Stimulated activated CD8-positive, alpha-beta memory T cell treated with anti-CD3 and anti-CD28 coated beads, Interleukin-15, amount 100 ng/mL, for 1 hour (primary cell): ENCODE data around the gene PRKG1.
"Not testable (repeated sequence)": the region's sequence is repeated elsewhere in the genome, so short reads cannot be mapped to it uniquely, and the experiment has no call there.

Source experiments
- DNase-seq: peaks from one replicate; pipeline ENCODE4 v3.0.0-alpha.2; 2020; ENCODE audit warnings: low read depth

PRKG1 gene

DNA sequence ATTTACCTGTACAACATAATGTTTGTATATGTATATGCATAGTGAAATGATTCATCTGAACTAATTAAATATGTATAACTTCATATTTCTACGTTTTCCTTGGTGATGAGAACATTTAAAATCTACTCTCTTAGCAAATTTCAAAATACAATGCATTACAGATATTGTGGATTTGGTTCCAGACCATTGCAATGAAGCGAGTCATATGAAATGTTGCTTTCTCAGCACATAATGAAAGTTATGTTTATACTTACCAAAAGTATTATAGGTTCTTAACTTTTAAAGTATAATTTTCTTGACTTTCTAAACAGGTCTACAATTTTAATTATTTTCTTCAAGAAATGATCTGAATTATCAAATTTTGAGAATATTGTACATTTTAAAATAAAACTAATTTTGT is 435.9 kb downstream of the PRKG1 start:
- no peak for DNase-seq

- DNase-seq, result no peak
These were observed 447.3 kb downstream of the PRKG1 start for GRCh38 chr10:51521605-51522004.

GRCh38 chr10:51522858-51523257 is 448.6 kb downstream of the PRKG1 start:
- DNase-seq, result no peak

- DNase-seq, result no peak
These were observed 449.2 kb downstream of the PRKG1 start for GRCh38 chr10:51523440-51523839.

GRCh38 chr10:51524041-51524440 is 449.8 kb downstream of the PRKG1 start:
- no peak for DNase-seq

GRCh38 chr10:51527522-51528219 is 453.4 kb downstream of the PRKG1 start:
- no peak for DNase-seq

DNA sequence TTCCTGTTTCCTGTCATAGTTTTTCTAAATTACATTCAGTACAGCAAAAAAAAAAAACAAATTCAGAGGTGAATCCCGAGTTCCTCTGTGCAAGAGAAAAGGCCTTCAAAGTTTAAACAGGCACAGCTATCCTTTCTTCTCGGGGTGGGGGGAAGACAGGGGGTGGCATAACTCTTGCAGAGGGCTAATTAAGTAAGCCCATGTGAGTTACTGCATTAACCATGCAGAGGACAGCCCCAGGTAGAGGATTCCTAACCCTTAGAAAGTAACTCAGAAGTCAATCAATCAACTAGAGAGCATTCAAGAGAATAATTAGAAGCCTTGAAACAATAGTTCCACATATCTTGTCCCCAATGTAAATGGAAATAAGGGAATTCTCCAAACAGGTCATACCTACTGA is 454.2 kb downstream of the PRKG1 start:
- no peak for DNase-seq

DNA sequence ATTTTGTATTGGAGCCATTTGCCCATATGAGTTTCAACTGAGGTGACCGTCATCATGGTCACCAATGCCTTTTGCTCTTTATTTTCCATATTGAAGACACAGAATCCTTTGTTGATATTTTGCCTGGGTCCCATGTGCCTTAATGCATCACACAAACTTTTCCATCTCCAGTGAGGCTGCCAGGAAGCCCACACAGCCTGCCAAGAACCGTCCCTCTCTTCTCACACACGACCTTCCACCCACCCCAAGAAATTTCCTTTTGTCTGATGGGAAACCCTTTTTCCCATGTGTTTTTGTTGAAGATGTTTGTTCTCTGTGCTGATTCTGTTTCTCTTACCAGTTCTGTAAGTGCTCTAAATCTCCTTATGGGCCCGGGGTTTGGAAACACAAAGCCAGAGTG is 456.3 kb downstream of the PRKG1 start:
- DNase-seq, result no peak

- DNase-seq, result no peak
These were observed 457.8 kb downstream of the PRKG1 start for GRCh38 chr10:51532044-51532443.

GRCh38 chr10:51542853-51543252 is 468.6 kb downstream of the PRKG1 start:
- no peak for DNase-seq

DNA sequence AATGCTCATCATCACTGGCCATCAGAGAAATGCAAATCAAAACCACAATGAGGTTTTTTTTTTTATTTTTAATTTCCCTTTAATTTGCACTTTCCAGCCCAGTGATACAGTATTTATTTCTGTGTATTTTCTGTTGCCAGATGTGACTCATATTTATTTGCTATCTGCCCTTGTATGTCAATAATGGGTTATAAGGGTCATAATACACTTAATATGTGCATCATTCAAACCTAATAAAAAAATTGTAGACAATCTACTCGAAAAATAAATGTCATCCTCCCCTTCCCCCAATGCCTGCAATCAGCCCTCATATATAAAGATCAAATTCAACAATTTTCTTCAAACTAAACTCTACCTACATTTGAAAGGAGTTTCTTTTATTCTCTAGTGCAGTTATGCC is 470.6 kb downstream of the PRKG1 start:
- no peak for DNase-seq

- no peak for DNase-seq
These were observed 473.7 kb downstream of the PRKG1 start for GRCh38 chr10:51547941-51548340.

- DNase-seq, result no peak
These were observed 478.6 kb downstream of the PRKG1 start for GRCh38 chr10:51552879-51553278.

DNA sequence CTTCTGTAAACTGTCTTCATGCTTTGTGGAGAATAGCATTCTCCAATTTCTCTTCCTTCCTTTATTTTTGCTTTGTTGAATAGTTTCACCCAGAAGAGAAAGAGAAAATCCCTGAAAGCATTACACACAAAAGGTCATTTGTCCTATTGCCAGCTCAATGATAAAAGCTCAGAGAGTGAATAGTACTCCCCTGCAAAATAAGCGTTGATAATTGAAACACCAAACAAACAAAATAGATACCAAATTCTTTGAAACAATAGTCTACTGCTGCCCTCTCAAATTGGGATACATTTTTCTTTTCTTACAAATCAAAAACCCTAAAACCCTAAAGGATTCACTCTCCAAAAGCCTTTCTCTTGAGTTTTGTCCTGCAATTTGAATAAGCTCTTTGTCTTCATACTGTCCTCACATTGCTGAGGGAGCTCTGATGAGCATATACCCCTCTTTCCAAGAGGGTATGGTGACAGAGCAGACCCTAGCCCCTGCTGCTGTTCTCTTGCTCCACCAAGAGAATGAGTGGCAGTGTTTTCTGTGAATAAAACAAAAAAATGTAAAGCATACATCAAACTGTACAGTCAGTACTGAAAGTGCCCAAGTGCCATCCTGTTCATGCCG is 490.7 kb downstream of the PRKG1 start:
- no peak for DNase-seq

- no peak for DNase-seq
These were observed 493.0 kb downstream of the PRKG1 start for GRCh38 chr10:51567271-51567670.

DNA sequence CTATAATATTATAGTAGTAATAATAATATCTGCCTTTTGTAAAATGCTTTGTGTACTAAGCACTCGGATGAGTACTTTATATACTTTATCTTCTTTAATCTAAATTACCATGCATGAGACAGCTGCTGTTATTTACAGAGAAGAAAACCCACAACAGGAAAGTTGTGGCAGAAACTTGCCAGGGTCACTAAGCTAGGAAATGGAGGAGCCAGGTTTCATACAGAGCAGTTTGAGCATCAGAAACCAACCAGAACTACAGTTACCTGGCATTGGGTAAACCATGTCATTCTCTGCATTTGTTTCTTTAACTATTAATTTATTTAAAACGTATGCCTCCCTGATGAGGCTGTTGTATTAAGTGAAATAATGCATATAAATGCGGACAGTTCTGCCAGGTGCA is 495.2 kb downstream of the PRKG1 start:
- DNase-seq, result no peak

DNA sequence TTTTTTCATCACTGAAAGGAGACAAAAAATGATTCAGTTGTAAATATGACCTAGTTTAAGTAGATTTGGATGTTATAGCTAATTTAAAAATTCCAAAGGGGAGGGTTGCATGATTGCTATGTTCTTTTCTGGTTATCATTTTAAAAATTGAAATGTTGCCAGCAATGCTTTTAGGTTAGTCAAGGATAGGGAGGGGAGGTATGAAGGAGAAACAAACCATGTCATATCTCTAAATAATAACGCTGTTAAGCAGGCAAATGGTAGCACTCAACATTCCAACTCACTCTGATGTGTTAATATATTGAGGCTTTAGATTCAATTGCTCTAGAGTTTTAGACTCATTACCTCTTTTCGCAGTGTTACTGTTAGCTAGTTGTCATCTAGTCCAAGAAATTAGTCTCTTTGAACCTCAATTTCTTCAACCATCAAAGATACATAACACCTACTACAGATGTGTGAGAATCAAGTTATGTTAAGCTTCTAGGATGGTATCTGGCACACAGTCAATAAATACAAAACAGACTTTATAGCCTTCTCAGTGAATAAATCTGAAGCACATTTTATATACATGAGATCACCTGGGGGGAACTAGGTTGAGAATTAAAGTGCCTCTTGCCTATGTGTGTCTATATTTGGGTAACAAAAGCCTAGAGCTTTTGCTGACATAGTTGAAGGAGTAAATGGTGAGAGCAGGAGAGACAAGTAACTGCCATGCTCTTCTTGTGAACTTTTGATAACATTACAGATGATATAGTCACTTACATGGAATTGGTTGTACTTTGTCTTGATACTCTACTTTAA is 500.2 kb downstream of the PRKG1 start:
- no peak for DNase-seq

DNA sequence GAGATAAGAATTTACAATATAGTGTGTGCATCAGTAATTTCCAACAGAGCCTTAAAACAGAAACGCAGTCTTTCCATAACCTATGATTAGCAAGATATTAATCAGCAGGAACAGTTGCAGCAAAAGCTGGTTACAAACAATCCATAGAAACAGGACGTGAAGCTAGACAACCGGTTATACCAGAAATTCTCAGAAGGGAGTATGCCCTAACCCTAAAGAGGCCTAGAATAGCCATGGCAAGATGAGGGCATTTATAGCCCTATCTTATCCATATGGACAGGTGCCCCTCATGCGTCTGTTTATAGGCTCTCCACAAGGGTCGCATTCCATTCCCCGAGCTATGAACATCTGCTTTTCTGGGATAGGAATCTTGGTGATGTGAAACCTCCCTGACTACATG is 506.9 kb downstream of the PRKG1 start:
- DNase-seq, result not testable (repeated sequence)

DNA sequence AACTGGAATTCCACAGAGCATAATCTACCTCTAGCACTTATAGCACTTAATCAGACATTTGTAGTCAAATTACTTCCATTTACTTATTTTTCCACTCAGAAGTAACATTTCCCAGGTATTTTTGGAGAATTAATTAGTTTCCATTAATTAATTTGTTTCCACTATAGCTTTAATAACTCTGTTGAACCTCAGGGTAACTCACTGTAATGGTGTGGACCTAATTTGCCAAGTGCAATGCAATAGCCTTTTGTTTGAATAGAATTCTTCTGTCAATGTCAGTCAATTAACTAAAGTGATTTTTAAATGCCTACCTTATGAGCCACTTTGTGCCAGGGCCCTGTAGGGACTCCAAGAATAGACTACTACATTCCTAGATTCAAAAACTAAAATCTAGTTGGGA is 509.7 kb downstream of the PRKG1 start:
- DNase-seq, result no peak

- DNase-seq, result no peak
These were observed 511.5 kb downstream of the PRKG1 start for GRCh38 chr10:51585742-51586141.

DNA sequence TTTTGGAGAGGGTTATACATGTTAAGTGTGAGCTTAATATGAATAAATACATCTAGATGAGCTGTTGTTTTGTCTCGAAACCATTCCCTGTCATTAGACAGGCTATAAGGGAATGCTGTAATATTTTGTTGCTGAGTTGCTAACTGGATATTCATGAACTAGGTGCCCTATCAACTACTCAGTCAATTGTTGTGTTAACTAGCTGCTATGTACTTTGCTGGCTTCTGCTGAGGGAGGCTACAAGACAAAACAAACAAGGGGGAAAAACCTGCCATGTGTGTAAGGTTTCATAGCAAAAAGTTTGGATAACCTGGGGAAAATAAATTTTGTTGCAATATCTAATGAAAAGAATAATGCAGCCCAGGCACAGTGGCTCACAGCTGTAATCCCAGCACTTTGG is 514.7 kb downstream of the PRKG1 start:
- DNase-seq, result no peak

DNA sequence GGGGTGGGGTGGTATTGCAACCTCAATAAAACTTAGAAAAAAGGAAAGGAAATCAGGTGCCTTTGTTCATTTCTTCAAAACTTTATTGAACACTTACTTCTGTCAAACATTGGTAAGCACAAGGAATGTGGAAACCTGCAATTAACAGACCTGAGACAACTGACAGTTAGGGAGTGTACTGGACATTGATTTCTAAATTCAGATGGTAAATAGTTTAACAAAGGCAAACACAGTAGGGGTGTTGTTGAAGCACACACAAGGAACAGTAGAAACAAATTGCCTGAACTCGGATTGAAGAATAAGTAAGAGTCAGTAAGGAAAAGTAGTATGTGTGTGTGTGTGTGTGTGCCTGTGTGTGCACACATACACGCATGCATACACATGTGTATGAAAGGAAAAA is 516.5 kb downstream of the PRKG1 start:
- DNase-seq, result no peak

DNA sequence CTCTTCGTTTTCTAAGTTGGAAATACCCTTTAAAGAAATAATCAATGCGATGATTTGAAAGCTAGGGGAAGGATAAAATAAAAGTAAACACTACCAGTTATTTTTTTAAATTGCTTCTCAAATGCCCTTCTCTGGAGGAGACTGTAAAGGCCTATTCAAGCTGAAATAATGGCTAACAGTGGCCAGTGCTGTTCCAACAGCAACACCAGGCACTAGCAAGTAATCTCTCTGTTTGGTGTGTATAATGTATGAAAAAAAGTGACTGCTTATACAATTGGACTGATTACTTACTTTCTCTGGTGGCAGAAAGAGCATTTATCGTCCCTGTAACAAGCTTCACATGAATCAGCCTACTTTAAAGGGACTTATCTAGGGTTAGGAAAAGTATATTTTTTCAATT is 522.4 kb downstream of the PRKG1 start:
- DNase-seq, result no peak
